HFF-Myc (cell line): ENCODE measurements around the gene MICAL2.

Experiments
- DNase-seq: peaks from one replicate; pipeline ENCODE4 v3.0.0-alpha.2; 2011; ENCODE audit warnings: low read depth; ENCODE audit errors: extremely low read depth
- H3K4me3 ChIP-seq: replicated peaks from 2 replicates; pipeline ENCODE4 v1.5.1; 2011; ENCODE audit warnings: low read depth, mild to moderate bottlenecking, control low read depth, low read length
- CTCF ChIP-seq: IDR thresholded peaks from 2 replicates; pipeline ENCODE4 v1.5.1; 2012; ENCODE audit warnings: mild to moderate bottlenecking, low read depth, low read length, control low read depth; ENCODE audit errors: missing control alignments

MICAL2 gene

DNA sequence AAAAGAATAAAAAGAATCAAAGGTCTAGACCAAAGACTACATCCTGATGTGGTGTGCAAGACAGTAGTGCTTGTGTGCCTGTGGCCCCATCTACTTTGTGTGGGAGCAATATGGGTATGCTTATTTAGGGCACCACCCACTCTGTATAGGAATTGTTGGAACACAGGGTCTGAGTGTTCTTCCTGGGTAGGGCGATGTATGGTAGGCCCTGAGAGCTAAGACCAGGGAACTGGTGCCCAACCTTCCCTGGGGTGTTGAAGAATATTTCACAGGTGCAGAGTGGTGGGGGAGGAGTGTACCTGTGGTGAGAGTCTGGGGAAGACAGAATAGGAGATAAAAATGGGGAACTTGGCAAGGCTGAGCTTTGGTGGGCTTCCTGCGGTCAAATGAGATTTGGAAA is 41.9 kb downstream of the MICAL2 start:
- TF ChIP-seq CTCF: no peak
- DNase-seq: no peak
- H3K4me3 ChIP-seq: no peak overlapping the region

GRCh38 chr11:12154871-12155668 is 44.7 kb downstream of the MICAL2 start:
- DNase-seq: no peak
- no peak overlapping the region for H3K4me3 ChIP-seq
- TF ChIP-seq CTCF: no peak

DNA sequence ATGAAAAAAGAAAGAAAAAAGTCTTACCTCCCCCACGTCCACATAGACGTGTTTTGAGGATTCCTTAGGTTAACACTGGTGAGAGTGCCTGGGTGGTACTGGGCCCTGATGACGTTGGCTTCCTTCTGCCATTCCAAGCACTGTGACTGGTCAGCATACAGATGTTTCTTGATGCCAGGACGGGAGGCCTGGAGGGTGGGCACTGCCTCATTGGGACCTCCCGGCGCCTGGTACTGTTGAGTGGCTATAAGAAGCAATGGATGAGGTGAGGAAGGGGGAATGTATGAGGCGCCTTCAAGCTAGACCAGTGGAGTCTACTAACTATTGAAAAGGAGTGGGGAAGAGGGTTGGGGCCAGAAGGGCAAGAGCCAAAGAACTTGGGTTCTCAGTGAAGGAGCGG is 45.3 kb downstream of the MICAL2 start:
- H3K4me3 ChIP-seq: no peak overlapping the region
- TF ChIP-seq CTCF: no peak
- no peak for DNase-seq

DNA sequence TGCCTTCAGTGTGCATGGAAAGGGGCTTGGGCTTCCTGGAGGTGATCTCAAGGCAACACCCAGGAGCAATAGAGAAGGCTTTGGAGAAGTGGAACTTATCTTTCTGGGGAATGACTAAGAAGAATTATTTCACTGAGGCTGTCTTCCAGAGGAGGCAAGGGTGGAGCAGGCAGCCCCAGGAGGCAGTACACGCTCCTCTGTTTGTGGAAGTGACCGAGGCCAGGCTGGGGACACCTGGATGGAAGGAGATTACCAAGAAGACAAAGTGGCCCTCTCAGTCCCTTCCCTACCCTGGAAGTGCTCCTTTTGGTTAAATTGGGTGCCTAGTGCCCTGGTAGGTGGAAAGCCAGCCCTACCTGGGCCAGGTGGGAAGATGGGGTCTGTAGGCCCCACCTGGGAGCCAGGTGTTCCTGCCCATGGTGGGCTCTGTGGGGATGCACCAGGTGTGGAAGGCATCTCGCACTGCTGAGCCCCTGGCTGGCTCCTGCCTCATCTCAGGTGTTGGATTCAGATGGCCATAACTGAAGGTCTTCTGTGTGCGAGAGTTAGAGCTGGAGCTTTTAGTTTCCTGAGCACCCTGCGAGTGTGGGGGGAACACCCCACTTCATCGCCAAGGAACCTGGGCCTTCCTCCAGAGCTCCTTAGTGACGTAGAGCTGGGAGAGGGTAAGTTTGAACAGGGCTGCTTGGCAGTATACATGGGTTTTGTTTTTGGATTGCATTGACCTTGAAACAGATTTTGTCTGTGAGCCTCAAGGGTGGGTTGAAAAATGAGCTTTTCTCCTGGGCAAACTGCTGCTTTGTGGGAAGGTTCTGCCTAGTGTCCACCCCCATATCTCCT is 46.1 kb downstream of the MICAL2 start:
- no peak overlapping the region for H3K4me3 ChIP-seq
- no peak for TF ChIP-seq CTCF
- DNase-seq: no peak

- DNase-seq: no peak
- TF ChIP-seq CTCF: no peak
- H3K4me3 ChIP-seq: no peak overlapping the region
Measured at GRCh38 chr11:12157241-12157661, 46.9 kb downstream of the MICAL2 start.

- no peak for DNase-seq
- TF ChIP-seq CTCF: no peak
- no peak overlapping the region for H3K4me3 ChIP-seq
Measured at GRCh38 chr11:12158909-12159308, 48.5 kb downstream of the MICAL2 start.
